Mucosa of rectum (tissue), 2 donors: ENCODE measurements around the gene ANTXR2.
"Not testable (repeated sequence)": the region's sequence is repeated elsewhere in the genome, so short reads cannot be mapped to it uniquely, and the experiment has no call there.

Source experiments
- H3K27ac ChIP-seq, 2 donors: one replicate each; pipeline ENCODE4 v1.7.0; 2013; ENCODE audit warnings: inconsistent platforms in 2 of 2, low read depth in 2 of 2, low read length in 2 of 2
- H3K27me3 ChIP-seq, 2 donors: one replicate each; pipeline ENCODE4 v1.7.0; 2013; ENCODE audit warnings: low read length in 2 of 2; ENCODE audit not compliant: control insufficient read depth in 2 of 2, insufficient read depth in 2 of 2
- H3K36me3 ChIP-seq, 2 donors: one replicate each; pipeline ENCODE4 v1.7.0; 2013; ENCODE audit warnings: low read length in 2 of 2; ENCODE audit not compliant: control insufficient read depth in 2 of 2, insufficient read depth in 2 of 2
- H3K4me1 ChIP-seq, 2 donors: one replicate each; pipeline ENCODE4 v1.7.0; 2013; ENCODE audit warnings: low read length in 2 of 2, mild to moderate bottlenecking in 1 of 2; ENCODE audit not compliant: control insufficient read depth in 2 of 2, insufficient read depth in 2 of 2
- H3K4me3 ChIP-seq, 2 donors: one replicate each; pipeline ENCODE4 v1.7.0; 2013; ENCODE audit warnings: low read length in 2 of 2
- H3K9ac ChIP-seq, 2 donors: one replicate each; pipeline ENCODE4 v1.7.0; 2013; ENCODE audit warnings: low read length in 2 of 2, low read depth in 1 of 2, mild to moderate bottlenecking in 1 of 2
- H3K9me3 ChIP-seq, 2 donors: one replicate each; pipeline ENCODE4 v1.7.0; 2013; ENCODE audit warnings: low read length in 2 of 2; ENCODE audit not compliant: control insufficient read depth in 2 of 2
- donor health status: healthy.
- donor health status: Normal muscosa, but diverticular disease.

The ANTXR2 gene

DNA sequence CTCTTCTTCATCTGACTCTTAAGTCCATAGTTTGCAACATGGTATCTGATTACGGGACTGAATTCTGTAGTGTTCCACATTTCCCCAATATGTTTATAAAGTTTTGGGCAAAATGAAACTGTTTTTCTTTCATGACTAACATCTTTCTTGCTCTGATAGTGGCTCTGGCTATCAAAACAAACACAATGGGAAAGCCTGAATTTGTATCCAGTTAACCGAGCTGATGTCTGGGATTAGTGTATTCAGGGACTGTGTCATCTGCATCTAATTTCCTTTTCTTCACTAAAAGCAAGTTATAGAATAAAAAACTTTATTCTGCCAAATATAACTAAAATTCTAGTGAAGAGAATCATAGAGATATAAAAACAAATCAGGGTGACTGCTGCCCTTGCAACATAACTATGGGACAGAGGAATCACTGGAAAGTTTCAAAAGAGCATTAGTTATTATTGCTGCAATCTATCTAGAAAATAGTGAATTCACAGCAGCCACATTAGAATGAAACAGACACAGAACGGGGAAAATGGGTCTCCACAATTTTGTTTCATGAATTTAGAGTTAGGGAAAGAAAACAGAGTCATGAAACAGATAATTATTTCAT, 61.3 kb downstream of the ANTXR2 start:
- no peaks in the 10 kb centered on the region for H3K27me3 ChIP-seq
- no peak overlapping the region for H3K27ac ChIP-seq
- no peak overlapping the region for H3K9ac ChIP-seq
- no peaks in the 10 kb centered on the region for H3K4me1 ChIP-seq
- no peaks in the 10 kb centered on the region for H3K9me3 ChIP-seq
- H3K4me3 ChIP-seq, result no peak overlapping the region
- peaks cover 13 to 26% of the 10 kb centered on the region in 2 donors for H3K36me3 ChIP-seq

GRCh38 chr4:80010316-80010715, 62.7 kb downstream of the ANTXR2 start:
- no peak overlapping the region for H3K27ac ChIP-seq
- no peaks in the 10 kb centered on the region for H3K4me1 ChIP-seq
- no peak overlapping the region for H3K9ac ChIP-seq
- H3K4me3 ChIP-seq, result no peak overlapping the region
- peaks cover 11 to 23% of the 10 kb centered on the region in 2 donors for H3K36me3 ChIP-seq
- no peaks in the 10 kb centered on the region for H3K9me3 ChIP-seq
- no peaks in the 10 kb centered on the region for H3K27me3 ChIP-seq

GRCh38 chr4:80009806-80010205, 63.2 kb downstream of the ANTXR2 start:
- Histone ChIP-seq H3K4me1 (no peaks in the 10 kb centered on the region), H3K4me3 (no peak overlapping the region), H3K27ac (no peak overlapping the region), H3K9ac (no peak overlapping the region), H3K9me3 (no peaks in the 10 kb centered on the region), H3K36me3 (peaks cover 11 to 23% of the 10 kb centered on the region in 2 donors), H3K27me3 (no peaks in the 10 kb centered on the region)

GRCh38 chr4:80008971-80009370, 64.1 kb downstream of the ANTXR2 start:
- no peaks in the 10 kb centered on the region for H3K27me3 ChIP-seq
- no peak overlapping the region for H3K4me3 ChIP-seq
- H3K9me3 ChIP-seq, result peaks cover 0 to 4% of the 10 kb centered on the region in 2 donors
- no peak overlapping the region for H3K27ac ChIP-seq
- no peaks in the 10 kb centered on the region for H3K4me1 ChIP-seq
- H3K36me3 ChIP-seq, result peaks cover 17 to 29% of the 10 kb centered on the region in 2 donors
- H3K9ac ChIP-seq, result no peak overlapping the region

GRCh38 chr4:80008351-80008750, 64.7 kb downstream of the ANTXR2 start:
- Histone ChIP-seq H3K9me3 (peaks cover 0 to 4% of the 10 kb centered on the region in 2 donors), H3K27me3 (no peaks in the 10 kb centered on the region), H3K27ac (no peak overlapping the region), H3K36me3 (peaks cover 17 to 26% of the 10 kb centered on the region in 2 donors), H3K9ac (no peak overlapping the region), H3K4me3 (no peak overlapping the region), H3K4me1 (no peaks in the 10 kb centered on the region)

DNA sequence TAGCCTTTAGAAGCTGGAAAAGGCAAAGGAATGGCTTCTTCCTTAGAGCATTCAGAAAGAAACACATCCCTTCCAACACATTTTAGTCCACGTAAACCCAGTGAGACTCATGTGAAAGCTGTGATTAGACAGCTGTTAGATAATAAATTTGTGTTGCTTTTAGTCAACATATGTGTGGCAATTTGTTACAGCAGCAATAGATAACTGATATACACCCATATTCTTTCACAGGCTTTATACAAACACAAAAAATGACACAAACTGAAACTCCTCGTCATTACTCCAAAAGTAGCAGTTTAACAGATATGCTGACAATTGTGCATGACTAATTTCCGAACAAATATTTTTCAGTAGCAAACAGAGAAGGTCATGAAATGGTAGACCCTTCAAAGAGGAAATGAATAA, 65.3 kb downstream of the ANTXR2 start:
- no peak overlapping the region for H3K27ac ChIP-seq
- H3K36me3 ChIP-seq, result peaks cover 17 to 23% of the 10 kb centered on the region in 2 donors
- peaks cover 2 to 4% of the 10 kb centered on the region in 2 donors for H3K9me3 ChIP-seq
- no peaks in the 10 kb centered on the region for H3K4me1 ChIP-seq
- no peak overlapping the region for H3K9ac ChIP-seq
- no peaks in the 10 kb centered on the region for H3K27me3 ChIP-seq
- H3K4me3 ChIP-seq, result no peak overlapping the region

DNA sequence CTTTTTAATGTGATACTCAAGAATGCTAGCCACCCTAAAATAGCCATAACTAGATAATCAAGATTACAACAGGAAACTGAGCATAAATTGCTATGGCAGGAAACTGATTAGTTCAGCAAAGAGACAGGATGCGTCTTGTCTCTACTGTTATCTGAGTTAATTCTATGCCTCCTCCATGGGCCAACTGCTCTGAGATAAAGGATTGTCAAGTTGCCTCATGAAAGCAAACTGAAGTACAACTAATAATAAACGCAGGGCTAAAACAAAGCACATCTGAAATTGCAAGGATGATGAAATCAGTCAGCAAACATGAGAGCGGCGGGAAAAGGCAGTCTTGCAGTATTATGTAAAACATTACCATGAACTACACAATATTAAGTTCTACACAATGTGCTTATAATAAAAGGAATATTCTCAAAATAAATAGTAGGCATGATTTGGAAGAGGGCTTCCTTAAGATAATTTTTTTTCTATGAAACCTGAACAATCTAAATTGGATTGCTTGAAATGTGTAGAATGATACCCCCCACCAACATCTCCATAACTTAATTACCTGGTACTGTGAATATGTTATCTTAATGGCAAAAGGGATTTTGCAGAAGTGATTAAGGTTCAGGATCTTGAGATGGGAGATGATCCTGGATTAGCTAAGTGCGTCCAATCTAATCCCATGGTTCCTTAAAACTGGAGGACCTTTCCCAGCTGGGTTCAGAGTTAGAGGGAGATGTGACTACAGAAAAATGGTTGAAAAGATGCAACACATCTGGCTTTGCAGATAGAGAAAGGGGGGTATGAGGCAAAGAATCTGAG, 65.9 kb downstream of the ANTXR2 start:
- no peak overlapping the region for H3K27ac ChIP-seq

GRCh38 chr4:80005863-80006262, 67.2 kb downstream of the ANTXR2 start:
- Histone ChIP-seq H3K36me3 (peaks cover 17 to 21% of the 10 kb centered on the region in 2 donors), H3K4me3 (no peak overlapping the region), H3K27me3 (no peaks in the 10 kb centered on the region), H3K9ac (no peak overlapping the region), H3K4me1 (no peaks in the 10 kb centered on the region), H3K9me3 (peaks cover 2 to 4% of the 10 kb centered on the region in 2 donors), H3K27ac (no peak overlapping the region)

More for the DNA sequence above, 65.9 kb downstream of the ANTXR2 start:
- peaks cover 2 to 4% of the 10 kb centered on the region in 2 donors for H3K9me3 ChIP-seq
- no peak overlapping the region for H3K9ac ChIP-seq
- peaks cover 17 to 21% of the 10 kb centered on the region in 2 donors for H3K36me3 ChIP-seq
- H3K4me3 ChIP-seq, result no peak overlapping the region
- no peaks in the 10 kb centered on the region for H3K27me3 ChIP-seq
- no peaks in the 10 kb centered on the region for H3K4me1 ChIP-seq

DNA sequence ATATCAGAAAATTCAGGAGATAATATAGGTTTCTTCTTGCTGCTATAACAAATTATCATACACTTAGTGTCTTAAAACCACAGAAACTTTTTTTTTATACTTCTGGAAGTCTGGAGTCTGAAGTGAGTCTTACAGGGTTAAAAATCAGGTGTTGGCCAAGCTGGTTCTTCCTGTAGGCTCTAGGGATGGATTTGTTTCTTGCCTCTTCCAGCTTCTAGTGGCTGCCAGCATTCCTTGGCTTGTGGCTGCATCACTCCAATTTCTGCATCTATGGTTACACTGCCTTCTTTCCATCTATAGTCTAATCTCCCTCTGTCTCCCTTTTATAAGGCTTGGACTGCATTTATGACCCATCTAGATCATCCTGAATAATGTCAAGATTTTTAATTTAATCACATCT, 68.7 kb downstream of the ANTXR2 start:
- H3K36me3 ChIP-seq, result peaks cover 13 to 21% of the 10 kb centered on the region in 2 donors
- no peaks in the 10 kb centered on the region for H3K4me1 ChIP-seq
- no peak overlapping the region for H3K9ac ChIP-seq
- H3K27ac ChIP-seq, result no peak overlapping the region
- H3K9me3 ChIP-seq, result peaks cover 2 to 4% of the 10 kb centered on the region in 2 donors
- H3K27me3 ChIP-seq, result no peaks in the 10 kb centered on the region
- H3K4me3 ChIP-seq, result no peak overlapping the region

- not testable (repeated sequence) for H3K27ac ChIP-seq, H3K4me3 ChIP-seq, H3K36me3 ChIP-seq, H3K9me3 ChIP-seq, H3K4me1 ChIP-seq, H3K9ac ChIP-seq, H3K27me3 ChIP-seq
These were observed 70.5 kb downstream of the ANTXR2 start for GRCh38 chr4:80002559-80002958.
